ENCODE data around the gene IQCK.

DNA sequence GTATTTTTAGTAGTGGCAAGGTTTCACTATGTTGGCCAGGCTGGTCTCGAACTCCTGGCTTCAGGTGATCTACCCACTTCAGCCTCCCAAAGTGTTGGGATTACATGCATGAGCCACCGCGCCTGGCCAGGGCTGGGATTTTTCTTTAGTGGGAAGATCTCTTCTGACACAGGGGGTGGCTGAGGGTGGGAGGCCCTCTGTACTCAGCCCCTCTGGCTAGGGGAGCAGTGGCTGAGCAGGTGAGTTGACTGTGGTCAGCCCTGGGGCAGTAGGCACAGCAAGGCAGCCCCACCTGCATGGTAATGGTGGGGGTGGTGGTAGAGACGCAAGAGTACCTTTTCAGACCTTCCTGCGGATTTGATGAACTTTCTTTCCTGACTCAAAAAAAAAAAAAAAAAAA lies 178.9 kb downstream of the IQCK start:
- TF ChIP-seq POLR2A (IDR thresholded peaks at IDR 0.05) (no peak), EP300 (IDR thresholded peaks at IDR 0.05) (no peak)
- TF ChIP-seq, protein P1, sequence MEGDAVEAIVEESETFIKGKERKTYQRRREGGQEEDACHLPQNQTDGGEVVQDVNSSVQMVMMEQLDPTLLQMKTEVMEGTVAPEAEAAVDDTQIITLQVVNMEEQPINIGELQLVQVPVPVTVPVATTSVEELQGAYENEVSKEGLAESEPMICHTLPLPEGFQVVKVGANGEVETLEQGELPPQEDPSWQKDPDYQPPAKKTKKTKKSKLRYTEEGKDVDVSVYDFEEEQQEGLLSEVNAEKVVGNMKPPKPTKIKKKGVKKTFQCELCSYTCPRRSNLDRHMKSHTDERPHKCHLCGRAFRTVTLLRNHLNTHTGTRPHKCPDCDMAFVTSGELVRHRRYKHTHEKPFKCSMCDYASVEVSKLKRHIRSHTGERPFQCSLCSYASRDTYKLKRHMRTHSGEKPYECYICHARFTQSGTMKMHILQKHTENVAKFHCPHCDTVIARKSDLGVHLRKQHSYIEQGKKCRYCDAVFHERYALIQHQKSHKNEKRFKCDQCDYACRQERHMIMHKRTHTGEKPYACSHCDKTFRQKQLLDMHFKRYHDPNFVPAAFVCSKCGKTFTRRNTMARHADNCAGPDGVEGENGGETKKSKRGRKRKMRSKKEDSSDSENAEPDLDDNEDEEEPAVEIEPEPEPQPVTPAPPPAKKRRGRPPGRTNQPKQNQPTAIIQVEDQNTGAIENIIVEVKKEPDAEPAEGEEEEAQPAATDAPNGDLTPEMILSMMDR (IDR thresholded peaks at IDR 0.05) = no peak
